GM21786 (cell line): ENCODE measurements around the gene GLRA2.

ENCODE experiments used
- ATAC-seq: cut with Tn5 transposase; IDR thresholded peaks from one replicate; pipeline ENCODE4 v1.9.1; 2021; ENCODE audit not compliant: unreplicated experiment

The GLRA2 gene

DNA sequence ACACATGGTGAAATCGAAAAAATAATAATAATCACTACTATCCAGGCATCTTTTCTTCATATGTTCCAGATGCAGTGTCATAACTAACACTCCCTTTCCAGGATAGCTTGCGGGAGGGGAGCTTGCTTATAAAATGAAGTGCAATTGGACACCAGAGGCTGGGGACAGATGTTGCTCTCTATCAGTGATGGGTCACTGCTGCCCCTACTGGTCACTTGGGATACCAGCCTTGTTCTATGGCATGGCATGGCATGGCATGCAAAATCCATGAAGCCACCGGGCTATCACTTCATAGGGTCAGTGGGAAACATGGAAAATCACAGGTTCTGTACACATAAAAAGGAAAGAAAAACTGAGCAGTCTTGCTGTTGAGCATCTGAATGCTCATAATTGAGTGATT lies 168.1 kb downstream of the GLRA2 start:
- peak; percentile 70 for ATAC-seq

DNA sequence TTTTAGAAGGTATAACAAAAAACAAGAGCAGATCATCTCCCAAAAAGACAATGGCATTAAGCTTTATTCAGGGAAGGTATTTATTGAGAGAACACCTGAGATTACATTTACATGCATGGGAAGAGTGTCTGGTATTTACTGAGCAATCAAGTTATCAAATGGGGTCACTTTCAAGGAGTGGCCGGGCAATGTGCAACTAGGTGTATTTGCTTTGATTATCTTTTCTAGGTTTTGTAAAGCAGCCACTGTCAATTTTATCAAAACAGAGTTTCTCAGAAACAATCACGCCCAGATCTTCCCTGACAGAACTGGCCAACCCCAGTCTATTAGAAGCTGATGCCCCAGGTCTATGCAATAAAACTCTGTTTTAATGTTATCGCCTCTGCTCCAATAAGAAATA lies 169.5 kb downstream of the GLRA2 start:
- ATAC-seq: no peak

DNA sequence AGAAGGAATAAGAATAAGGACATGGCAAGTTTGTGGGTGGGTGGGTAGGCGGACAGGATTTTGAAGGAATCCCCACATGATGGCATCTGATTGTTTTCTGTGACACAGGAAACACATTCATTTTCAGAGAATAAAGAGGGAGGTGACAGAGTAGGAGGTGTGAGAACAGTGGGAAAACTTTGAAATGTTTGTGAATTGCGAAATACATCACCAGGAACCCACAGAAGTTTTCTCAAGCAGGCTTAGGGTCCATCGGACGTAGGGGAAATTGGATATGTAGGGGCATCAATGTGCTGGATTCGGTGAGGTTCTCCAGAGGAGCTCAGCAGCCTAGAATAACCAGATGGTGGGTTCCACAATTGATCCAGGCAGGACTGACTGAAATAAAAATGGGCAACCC lies 171.6 kb downstream of the GLRA2 start:
- no peak for ATAC-seq

DNA sequence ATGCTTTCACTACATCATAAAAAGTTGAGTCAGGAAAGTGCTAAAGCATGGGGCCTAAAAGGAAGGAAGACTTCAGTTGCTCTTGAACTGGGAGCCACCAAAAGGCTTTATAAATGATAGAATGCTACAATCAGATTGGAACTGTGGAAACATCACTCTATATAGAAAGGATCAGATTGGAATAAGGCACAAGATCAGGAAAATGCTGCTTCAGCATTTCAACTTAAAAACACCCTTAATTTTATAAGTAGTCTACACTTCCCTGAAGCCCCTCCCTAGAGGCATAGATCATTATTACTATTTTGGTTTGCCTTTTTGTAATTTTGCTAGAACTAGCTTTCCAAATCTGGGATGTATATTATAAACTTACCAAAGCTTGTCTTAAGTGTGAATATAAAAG lies 172.8 kb downstream of the GLRA2 start:
- no peak for ATAC-seq

DNA sequence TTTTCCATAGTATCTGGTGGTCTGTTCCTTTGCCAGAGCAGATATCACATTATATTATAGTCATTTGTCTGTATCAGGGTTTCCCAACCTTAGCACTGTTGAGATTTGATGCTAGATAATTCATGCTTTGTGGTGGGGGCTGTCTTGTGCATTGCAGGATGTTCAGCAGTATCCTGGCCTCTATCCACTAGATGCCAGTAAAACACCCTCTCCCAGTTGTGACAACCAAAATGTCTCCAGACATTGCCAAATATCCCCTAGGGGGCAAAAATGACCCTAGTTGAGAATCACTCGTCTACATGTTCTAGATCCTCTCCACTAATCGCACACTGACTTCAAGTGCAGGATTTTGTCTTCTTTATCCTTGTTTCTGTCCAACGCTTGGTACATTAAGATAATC lies 182.8 kb downstream of the GLRA2 start:
- ATAC-seq: no peak

DNA sequence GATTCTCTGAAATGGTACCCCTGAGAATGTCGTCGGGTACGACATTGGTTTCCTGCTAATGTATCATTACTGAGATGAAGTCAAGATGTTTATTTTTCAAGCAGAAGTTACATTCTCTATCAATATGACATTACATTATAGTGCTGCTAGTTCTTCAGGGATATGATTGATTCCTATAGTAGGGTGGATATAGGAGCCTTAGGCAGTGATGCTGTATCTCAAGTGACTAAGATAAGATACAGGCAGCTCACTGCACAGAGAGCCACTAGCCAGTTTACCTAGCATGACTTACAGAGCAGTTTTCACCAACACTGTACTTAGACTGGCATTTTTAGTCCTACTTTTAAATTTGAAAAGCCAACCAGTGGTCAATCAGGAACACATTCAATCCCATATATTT lies 188.6 kb downstream of the GLRA2 start:
- ATAC-seq: no peak

DNA sequence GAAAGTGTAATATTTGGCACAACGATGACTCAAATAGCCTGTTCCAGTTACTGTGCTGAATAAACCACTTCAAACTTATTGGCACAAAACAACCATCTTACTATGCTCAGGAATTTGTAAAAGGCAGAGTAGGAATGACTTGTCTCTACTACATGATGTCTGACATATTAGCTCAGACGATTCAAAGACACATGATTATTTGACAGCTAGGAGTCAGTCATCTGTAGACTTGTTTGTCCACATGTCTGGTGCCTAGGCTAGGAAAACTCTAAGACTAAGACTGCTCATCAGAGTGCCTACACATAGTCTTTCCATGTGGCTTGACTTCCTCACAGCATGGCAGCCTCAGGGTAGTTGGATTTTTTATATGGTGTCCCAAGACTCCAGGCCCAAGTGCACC lies 189.1 kb downstream of the GLRA2 start:
- no peak for ATAC-seq

DNA sequence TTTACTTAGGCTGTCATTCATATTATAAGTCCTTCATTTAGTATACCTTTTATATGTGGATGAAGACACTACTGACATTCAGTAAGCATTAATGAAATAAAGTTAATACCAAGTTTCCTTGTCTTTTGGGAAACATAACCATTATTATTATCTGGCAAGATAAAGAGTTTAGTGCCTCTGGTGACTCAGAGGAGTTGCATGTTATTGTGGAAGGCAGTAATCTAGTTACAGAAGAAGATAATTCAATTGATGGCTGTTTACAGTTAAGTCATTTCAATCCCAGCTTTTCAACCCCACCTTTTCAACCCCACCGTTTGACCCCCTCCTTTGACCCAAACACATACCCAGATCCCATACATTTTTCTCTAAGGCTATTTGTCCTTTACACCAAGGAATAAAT lies 199.7 kb downstream of the GLRA2 start:
- ATAC-seq: no peak

DNA sequence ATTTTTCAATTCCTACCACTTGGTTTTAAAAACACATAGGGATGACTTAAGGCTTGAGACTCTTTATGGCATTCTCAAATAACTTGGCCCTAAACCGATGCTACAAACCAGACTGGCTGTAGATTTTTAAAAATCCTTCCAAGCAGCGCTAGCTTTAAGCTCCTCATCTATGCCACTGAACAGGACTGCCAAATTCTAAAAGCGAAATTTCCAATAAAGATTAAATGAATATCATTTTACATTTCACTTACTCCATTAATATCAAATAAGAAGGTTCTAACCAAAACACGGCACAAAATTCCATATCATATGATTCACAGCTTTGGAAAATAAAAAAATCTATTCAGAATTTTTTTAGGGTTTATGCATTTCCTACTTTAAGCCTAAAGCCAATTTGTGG lies 209.3 kb downstream of the GLRA2 start:
- ATAC-seq: no peak

DNA sequence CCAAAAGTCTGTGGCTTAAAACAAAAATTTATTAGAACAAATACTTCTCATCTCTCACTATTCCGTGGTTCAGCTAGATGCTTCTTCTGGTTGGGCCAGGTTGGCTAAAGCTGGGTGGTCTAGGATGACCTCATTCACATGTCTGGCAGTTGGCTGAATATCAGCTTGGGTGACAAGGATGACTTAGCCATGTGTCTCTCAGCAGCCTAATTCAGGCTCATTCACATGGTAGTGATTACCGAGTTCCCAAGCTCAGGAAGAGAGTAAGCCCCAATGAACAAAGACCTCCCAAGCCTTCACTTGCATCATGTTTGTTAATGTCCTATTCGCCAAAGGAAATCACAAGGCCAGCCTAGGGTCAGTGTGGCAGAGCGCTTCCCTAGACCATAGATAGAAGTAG lies 224.1 kb downstream of the GLRA2 start:
- ATAC-seq: no peak

DNA sequence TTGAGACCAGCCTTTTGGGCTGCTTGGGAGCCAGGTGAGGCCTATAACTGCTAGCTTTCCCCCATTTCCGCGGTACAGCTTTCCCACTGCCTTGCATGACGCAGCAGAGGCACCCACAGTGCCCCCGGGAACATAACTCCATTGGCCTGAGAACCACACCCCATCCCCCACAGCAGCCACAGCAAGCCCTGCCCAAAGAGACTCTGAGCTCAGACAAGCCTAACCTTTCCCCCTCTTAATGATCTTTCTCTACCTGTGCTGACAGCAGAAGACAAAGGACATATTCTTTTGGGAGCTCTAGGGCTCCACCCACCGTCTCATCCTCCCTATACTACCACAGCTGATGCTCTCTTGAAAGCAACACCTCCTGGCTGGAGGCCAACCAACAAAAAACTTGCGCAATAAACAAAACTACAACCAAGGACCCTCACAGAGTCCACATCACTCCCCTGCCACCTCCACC lies 228.7 kb downstream of the GLRA2 start:
- ATAC-seq: no peak

DNA sequence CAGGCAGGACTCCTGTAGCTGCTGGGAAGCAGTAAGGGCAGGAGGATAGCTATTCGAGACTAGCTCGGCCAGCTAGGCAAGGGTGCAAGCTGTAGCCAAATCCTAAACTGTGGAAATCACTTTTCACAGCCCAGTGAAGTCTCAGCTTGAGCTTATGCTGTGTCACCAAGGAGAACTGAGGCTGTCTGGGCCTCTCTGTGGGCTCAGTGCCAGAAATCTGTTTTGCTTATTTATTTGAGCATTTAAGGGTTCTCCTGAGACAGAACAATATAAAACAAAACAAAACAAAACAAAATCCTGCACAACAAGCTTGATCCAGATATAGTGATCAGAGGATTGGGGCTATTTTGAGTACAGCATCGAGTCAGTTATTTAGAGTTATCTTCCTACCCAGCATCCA lies 246.1 kb downstream of the GLRA2 start:
- ATAC-seq: no peak

DNA sequence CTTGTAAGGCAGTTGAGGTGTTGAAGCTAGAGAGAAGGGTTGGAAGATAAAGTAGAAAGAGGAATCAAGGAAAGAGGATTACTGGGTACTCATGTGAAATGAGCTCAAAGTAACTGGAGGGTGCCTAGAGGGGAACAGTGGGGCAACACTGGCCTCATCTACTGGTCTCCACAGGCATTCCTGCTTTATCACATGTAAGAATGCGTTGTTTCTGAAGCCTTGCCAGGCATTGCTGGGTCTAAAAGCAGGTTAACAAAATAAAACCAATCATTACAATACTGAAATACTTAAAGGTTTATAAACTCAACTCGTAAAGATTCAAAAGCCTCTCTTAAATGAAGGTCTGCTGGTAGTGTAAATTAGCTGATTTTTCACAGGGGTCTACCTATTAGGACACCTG lies 247.6 kb downstream of the GLRA2 start:
- ATAC-seq: no peak

DNA sequence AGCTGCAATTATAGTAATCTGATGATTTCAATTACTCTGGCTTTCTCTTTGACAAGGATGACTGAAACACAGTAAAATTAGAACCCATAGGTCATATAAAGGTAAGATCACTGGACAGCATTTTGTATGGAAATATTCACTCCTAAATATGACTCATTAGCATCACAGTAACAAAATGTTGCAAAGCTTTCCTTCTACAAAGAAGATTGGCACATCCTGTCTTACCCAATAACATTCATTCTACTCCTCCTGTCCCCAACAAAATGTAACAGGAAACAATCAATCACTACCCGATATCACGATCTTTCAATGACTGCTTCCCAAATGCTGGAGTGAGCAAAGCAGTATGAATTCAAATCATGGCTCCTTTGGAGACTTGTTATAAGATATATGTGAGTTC lies 248.2 kb downstream of the GLRA2 start:
- ATAC-seq: no peak

DNA sequence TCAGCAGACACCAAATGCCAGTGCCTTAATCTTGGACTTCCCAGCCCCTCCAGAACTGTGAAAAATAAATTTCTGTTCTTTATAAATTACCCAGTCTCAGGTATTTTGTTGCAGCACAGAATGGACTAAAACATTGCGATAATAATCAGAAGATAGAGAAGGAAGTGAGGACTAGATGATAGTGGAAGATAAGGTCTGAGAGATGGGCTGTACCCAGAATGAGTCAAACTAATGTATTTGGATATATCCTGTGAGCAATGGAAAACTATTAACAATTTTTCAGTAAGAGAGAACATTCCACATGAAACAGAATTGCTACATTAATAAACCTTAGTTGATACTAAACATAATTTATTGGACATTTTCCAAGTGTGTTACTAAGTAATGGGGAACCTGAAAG lies 250.2 kb downstream of the GLRA2 start:
- ATAC-seq: no peak
